VCaP (cell line): ENCODE data around the gene PRIM1.

Experiments used
- H3K27ac ChIP-seq: fragments of 450-650 bp; 2 replicates; pipeline ENCODE4 v1.5.1; 2017
- TF ChIP-seq, protein P1 (sequence below): fragments of 450-650 bp; conservative IDR thresholded peaks from 2 replicates; pipeline ENCODE4 v1.5.1; 2017; ENCODE audit warnings: mild to moderate bottlenecking, moderate library complexity

Gene PRIM1

DNA sequence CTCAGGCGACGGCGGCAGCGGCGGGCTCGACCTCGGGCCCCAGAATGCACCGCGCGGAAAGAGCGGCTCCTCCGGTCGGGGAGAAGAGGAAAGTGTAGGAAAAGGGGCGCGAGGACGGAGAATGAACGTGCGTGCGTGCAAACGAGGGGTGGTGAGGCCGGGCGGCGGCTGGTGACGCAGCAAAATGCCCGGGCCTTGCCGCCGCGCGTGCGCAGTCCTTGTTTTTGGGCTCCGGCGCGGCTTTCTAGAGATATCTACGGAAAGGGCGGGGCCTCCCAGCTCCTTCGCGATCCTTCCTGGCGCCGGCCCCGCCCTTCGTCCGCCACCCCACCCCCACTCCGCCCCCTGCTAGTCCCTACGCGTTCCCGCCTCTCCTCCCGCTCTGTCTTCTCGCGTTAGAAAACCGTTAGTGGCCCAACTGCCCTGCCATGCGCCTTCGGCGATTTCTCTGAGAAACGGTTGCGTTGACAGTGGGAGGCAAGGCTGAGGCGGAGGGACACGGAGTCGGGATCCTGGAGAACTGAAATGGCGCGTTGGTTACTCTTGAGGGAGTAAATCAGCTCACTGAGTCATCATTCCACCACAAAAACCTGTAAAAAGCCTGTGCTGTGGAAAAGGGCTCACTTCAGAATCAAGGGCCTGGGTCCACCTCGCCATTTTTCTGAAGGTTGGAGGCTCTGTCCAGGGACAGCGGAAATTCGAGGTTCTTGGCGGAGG is 63.8 kb downstream of the PRIM1 start, which contains the start of gene PTGES3:
Gene PTGES3, minus strand, starts transcription at position 156 of the 717 bp plus-strand sequence. CDS start 285 bp downstream, outside the sequence.
- peak within 1 kb of the TSS; percentile 100 for H3K27ac ChIP-seq
- TF ChIP-seq, protein P1, sequence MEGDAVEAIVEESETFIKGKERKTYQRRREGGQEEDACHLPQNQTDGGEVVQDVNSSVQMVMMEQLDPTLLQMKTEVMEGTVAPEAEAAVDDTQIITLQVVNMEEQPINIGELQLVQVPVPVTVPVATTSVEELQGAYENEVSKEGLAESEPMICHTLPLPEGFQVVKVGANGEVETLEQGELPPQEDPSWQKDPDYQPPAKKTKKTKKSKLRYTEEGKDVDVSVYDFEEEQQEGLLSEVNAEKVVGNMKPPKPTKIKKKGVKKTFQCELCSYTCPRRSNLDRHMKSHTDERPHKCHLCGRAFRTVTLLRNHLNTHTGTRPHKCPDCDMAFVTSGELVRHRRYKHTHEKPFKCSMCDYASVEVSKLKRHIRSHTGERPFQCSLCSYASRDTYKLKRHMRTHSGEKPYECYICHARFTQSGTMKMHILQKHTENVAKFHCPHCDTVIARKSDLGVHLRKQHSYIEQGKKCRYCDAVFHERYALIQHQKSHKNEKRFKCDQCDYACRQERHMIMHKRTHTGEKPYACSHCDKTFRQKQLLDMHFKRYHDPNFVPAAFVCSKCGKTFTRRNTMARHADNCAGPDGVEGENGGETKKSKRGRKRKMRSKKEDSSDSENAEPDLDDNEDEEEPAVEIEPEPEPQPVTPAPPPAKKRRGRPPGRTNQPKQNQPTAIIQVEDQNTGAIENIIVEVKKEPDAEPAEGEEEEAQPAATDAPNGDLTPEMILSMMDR = no peak

DNA sequence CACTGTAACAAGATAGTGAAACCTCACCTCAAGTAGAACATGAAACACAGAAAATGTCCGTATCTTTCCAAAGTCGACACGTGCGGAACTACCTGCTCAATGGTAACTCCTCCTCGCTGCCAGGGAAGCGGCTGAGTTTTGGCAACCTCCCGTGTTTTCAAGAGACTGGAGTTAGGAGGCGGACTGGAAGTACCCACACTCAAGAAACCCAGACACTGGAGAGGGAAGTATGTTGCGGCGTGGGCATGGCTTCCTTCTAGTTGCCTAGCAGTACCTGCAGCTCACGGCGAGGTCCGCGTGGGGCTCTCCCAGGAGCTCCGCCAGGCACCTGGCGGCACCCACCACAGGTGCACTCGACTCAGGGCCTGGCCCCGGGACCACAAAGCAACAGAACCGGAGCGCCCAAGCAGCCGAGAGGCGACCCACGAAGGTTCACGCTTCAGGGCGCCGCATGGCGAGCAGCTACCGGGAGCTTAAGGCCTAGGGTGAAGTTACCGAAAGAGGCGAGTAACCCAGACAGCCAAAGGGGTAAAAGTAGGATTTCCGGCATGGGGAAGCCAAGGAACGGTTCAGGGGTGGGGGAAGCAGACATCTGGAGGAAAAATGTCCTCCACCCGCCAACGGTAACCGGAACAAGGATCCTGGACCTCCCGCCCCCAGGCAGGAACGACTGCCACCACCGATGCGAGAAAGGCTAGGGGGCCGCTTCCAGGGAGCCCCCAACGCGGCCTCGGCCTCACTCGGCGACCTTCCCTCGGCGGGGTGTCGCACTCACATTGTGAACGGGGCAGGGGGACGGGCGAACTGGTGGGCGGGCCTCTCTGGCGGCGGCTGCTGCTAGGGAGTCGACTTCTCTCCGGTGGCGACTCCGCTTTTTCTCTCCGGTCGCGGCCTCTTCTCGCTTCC is 64.6 kb downstream of the PRIM1 start:
- TF ChIP-seq, protein P1 = no peak
- peak overlapping the region; percentile 100 for H3K27ac ChIP-seq

DNA sequence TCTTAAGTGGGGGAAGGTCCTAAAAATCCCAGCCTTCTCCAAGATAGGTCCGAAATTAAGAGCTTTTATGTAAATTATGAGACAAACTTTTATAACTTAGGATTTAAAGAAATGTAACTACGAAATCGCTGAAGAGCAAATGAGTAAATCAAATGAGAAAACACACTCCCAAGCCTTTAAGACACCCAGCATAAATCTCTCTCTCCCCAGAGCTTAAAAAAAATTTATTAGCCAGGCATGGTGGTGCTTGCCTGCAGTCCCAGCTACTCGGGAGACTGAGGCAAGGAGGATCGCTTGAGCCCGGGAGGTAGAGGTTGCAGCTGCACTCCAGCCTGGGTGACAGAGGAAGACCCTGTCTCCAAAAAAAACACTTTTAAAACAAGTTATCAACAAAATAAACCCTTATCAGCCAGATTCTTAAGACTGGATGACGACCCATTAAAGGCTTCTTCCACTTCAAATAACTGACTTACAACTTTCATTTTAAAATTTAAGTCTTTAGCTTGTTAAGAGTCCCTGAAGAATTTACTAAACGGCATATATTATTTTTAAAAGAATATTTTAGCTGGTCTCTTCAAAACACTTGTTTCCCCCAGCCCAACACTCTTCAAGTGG is 67.3 kb downstream of the PRIM1 start:
- peak overlapping the region; percentile 100 for H3K27ac ChIP-seq
- TF ChIP-seq, protein P1 = no peak

DNA sequence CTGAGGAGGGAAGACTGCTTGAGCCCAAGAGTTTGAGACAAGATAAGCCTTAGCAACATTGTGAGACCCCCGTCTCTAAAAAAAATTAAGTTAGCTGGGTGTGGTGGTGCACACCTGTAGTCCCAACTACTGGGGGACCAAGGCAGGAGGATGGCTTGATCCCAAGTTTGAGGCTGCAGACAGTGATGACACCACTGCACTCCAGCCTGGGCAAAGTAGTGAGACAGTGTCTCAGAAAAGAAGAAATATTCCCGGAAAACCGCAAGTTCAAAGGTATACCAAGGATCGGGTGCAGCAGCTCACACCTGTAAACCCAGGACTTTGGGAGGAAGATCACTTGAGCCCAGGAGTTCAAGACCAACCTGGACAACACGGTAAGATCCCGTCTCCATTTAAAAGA is 69.8 kb downstream of the PRIM1 start:
- TF ChIP-seq, protein P1 = no peak
- peak overlapping the region; percentile 100 for H3K27ac ChIP-seq
